BJ (cell line): ENCODE measurements around the gene PPP4R3A. TPM values are rescaled to one million over a fixed set of nuclear protein-coding genes. Genes with fewer than 3 reads are reported as not detected.

Experiments used
- CTCF ChIA-PET: fragments of 350-600 bp; formaldehyde crosslinking; extraction: SDS; loops from one replicate; lab custom pipeline; 2021; ENCODE audit warnings: antibody characterized with exemption, inconsistent platforms; lab: Yijun Ruan, JAX
- POLR2A ChIA-PET: fragments of 300-600 bp; sonication (Branson Sonifier 250); formaldehyde crosslinking; extraction: SDS; loops from one replicate; lab custom pipeline; 2021; ENCODE audit warnings: antibody characterized with exemption; lab: Charles Lee
- DNase-seq: peaks from one replicate; pipeline ENCODE4 v3.0.0-alpha.2; 2011; ENCODE audit warnings: low read depth
- H3K27me3 ChIP-seq: 2 replicates; pipeline ENCODE4 v1.6.0; 2011; ENCODE audit warnings: low read length; ENCODE audit not compliant: control insufficient read depth, insufficient read depth
- H3K36me3 ChIP-seq: 2 replicates; pipeline ENCODE4 v1.5.1; 2011; ENCODE audit warnings: low read length; ENCODE audit not compliant: control insufficient read depth, insufficient read depth
- H3K4me3 ChIP-seq: 2 replicates; pipeline ENCODE4 v1.5.1; 2011; ENCODE audit warnings: low read depth, mild to moderate bottlenecking, control low read depth, low read length
- CTCF ChIP-seq: IDR thresholded peaks from 2 replicates; pipeline ENCODE4 v1.5.1; 2011; ENCODE audit warnings: low read depth, mild to moderate bottlenecking, control low read depth, inconsistent platforms, low read length, moderate library complexity; ENCODE audit not compliant: insufficient read depth
- polyA plus RNA-seq: library from polyadenylated mRNA; depleted of rRNA; stranded (reverse); fragments of >200 nt; gene quantifications from 2 replicates; pipeline ENCODE4 v1.2.3, GENCODE V29; 2011

PPP4R3A gene
- polyA plus RNA-seq, 1 experiment, result 18.3 TPM

GRCh38 chr14:91523972-91524371 lies 13.9 kb upstream of the PPP4R3A start:
- no peak for TF ChIP-seq CTCF
- POLR2A ChIA-PET, result no interaction called here
- Histone ChIP-seq H3K27me3 (no peaks in the 10 kb centered on the region), H3K4me3 (no peak overlapping the region), H3K36me3 (no peaks in the 10 kb centered on the region)
- DNase-seq, result no peak
- CTCF ChIA-PET, result no interaction called here

- H3K36me3 ChIP-seq, result no peaks in the 10 kb centered on the region
- H3K4me3 ChIP-seq, result no peak overlapping the region
- TF ChIP-seq CTCF, result no peak
- POLR2A ChIA-PET, result no interaction called here
- DNase-seq, result no peak
- CTCF ChIA-PET, result no interaction called here
- H3K27me3 ChIP-seq, result no peaks in the 10 kb centered on the region
Measured at GRCh38 chr14:91521061-91521640, 11.0 kb upstream of the PPP4R3A start.

DNA sequence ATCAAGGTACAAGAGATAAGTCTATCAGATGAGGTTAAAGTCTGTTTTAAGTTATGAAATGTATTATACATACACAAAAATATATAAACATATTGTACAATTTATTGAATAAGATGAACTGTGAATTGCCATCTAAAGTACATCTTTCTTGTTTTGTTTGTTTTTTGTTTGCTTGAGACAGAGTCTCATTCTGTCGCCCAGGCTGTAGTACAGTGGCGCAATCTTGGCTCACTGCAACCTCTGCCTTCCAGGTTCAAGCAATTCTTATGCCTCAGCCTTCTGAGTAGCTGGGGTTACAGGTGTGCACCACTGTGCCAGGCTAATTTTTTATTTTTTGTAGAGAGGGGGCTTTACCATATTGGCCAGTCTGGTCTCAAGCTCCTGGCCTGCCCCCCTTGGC lies 10.0 kb upstream of the PPP4R3A start:
- no peak for DNase-seq
- TF ChIP-seq CTCF, result no peak
- CTCF ChIA-PET, result no interaction called here
- Histone ChIP-seq H3K4me3 (no peak overlapping the region), H3K36me3 (no peaks in the 10 kb centered on the region), H3K27me3 (no peaks in the 10 kb centered on the region)
- POLR2A ChIA-PET, result no interaction called here

DNA sequence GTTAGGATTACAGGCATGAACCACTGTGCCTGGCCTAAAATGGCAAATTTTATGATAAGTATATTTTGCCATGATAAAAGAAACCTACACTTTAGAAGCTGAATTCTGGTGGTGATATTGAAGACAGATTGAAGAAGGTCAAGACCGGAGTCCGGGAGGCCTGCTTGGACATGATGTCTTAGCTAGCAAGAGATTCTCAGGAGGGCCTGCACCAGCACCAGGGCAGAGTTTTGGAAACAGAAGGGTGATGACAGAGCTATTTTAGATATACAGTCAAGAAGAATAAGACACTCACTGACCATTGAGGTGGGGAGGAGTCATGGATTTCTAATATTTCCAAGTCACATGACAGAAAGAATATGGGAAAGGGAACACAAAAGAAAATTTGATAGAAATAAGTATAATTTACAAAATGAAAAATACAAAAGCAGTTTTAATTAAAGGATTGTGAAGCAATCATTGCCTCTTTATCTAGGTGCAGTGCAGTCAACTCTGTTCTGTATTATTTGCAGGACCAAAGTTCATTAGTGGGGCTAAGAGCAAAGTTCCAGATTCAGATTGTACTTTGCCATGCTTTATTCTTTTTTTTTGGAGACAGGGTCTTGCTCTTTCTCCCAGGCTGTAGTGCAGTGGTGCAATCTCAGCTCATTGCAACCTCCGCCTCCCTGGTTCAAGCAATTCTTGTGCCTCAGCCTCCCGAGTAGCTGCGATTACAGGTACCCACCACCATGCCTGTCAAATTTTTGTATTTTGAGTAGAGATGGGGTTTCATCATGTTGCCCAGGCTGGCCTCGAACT lies 9.3 kb upstream of the PPP4R3A start:
- TF ChIP-seq CTCF, result no peak

GRCh38 chr14:91516663-91517388 lies 6.7 kb upstream of the PPP4R3A start:
- H3K36me3 ChIP-seq, result no peaks in the 10 kb centered on the region

More for the DNA sequence above, 9.3 kb upstream of the PPP4R3A start:
- H3K4me3 ChIP-seq, result no peak overlapping the region
- POLR2A ChIA-PET, result no interaction called here
- no peaks in the 10 kb centered on the region for H3K27me3 ChIP-seq
- no peak for DNase-seq
- CTCF ChIA-PET, result no interaction called here
- no peaks in the 10 kb centered on the region for H3K36me3 ChIP-seq

More at GRCh38 chr14:91516663-91517388, 6.7 kb upstream of the PPP4R3A start:
- no peak overlapping the region for H3K4me3 ChIP-seq
- ChIA-PET POLR2A (no interaction called here), CTCF (interaction anchor here (0.6 kb wide), 1 partner anchor 157 kb away, joined by 3 read pairs; no protein-coding TSS in a partner anchor)
- H3K27me3 ChIP-seq, result no peaks in the 10 kb centered on the region; the same call in 1 of the 2 replicates
- no peak for DNase-seq
- TF ChIP-seq CTCF, result no peak
